Fibroblast of lung (primary cell): ENCODE results near the gene NPAS4. TPM values are rescaled to one million over a fixed set of nuclear protein-coding genes. Genes with fewer than 3 reads are reported as not detected.

Source experiments
- DNase-seq, 2 donors: peaks; one replicate each; pipeline versions ENCODE4 v3.0.0 to v3.0.0-alpha.2; 2010; ENCODE audit warnings: low read depth in 2 of 2
- H2AFZ ChIP-seq: 2 replicates; pipeline ENCODE4 v1.5.1; 2012; ENCODE audit warnings: low read length, control low read depth, inconsistent platforms
- H3K27ac ChIP-seq: 2 replicates; pipeline ENCODE4 v1.5.1; 2011; ENCODE audit warnings: low read length, control low read depth; ENCODE audit not compliant: insufficient read depth
- H3K27me3 ChIP-seq: 2 replicates; pipeline ENCODE4 v1.5.1; 2011; ENCODE audit warnings: mild to moderate bottlenecking, low read length; ENCODE audit not compliant: control insufficient read depth, insufficient read depth
- H3K36me3 ChIP-seq: 2 replicates; pipeline ENCODE4 v1.5.1; 2011; ENCODE audit warnings: low read length; ENCODE audit not compliant: control insufficient read depth, insufficient read depth
- H3K4me1 ChIP-seq: 2 replicates; pipeline ENCODE4 v1.5.1; 2011; ENCODE audit warnings: low read length; ENCODE audit not compliant: control insufficient read depth, insufficient read depth; ENCODE audit errors: extremely low read depth
- H3K4me2 ChIP-seq: 2 replicates; pipeline ENCODE4 v1.5.1; 2011; ENCODE audit warnings: low read length, control low read depth; ENCODE audit not compliant: insufficient read depth; ENCODE audit errors: extremely low read depth
- H3K4me3 ChIP-seq, 4 experiments: fragments of 200-600 bp in 1 of 4; sonication (generic) in 1 of 4; replicated peaks in 1 of 4; 2 replicates each; pipeline ENCODE4 v1.5.1; 2011 to 2016; ENCODE audit warnings: low read length in 4 of 4, low read depth in 3 of 4, mild to moderate bottlenecking in 3 of 4, control low read depth in 2 of 4, inconsistent platforms in 1 of 4, mixed read lengths in 1 of 4; ENCODE audit not compliant: insufficient read depth in 1 of 4; ENCODE audit errors: control extremely low read depth in 1 of 4
- H3K79me2 ChIP-seq: 2 replicates; pipeline ENCODE4 v1.5.1; 2012; ENCODE audit warnings: mild to moderate bottlenecking, low read length, inconsistent platforms; ENCODE audit not compliant: control insufficient read depth, insufficient read depth
- H3K9ac ChIP-seq: 2 replicates; pipeline ENCODE4 v1.5.1; 2011; ENCODE audit warnings: mild to moderate bottlenecking, low read length, control low read depth; ENCODE audit not compliant: insufficient read depth
- H3K9me3 ChIP-seq: 2 replicates; pipeline ENCODE4 v1.5.1; 2012; ENCODE audit warnings: low read depth, low read length; ENCODE audit not compliant: control insufficient read depth, insufficient read depth
- H4K20me1 ChIP-seq: 2 replicates; pipeline ENCODE4 v1.5.1; 2011; ENCODE audit warnings: low read length; ENCODE audit not compliant: control insufficient read depth, insufficient read depth; ENCODE audit errors: extremely low read depth
- EZH2 ChIP-seq: IDR thresholded peaks from 2 replicates; pipeline ENCODE4 v1.5.1; 2012; ENCODE audit warnings: low read length, control low read depth, mild to moderate bottlenecking; ENCODE audit errors: missing control alignments
- polyA plus RNA-seq, 2 donors: library from polyadenylated mRNA; depleted of rRNA in 1 of 2; stranded (reverse) in 1 of 2; unstranded in 1 of 2; fragments of >200 nt; gene quantifications; 2 replicates each; pipeline ENCODE4 v1.2.1, GENCODE V29; 2011 to 2012; ENCODE audit warnings: missing spikeins in 1 of 2
- total RNA-seq: library from RNA; depleted of rRNA; stranded (reverse); fragments of >200 nt; gene quantifications from 2 replicates; pipeline ENCODE4 v1.2.1, GENCODE V29; 2014
- TF ChIP-seq, protein P1 (sequence below), 2 donors: IDR thresholded peaks in 1 of 2; conservative IDR thresholded peaks in 1 of 2; 1 replicate in 1 of 2; 2 replicates in 1 of 2; pipeline ENCODE4 v1.5.1; 2011 to 2012; ENCODE audit warnings: low read length in 2 of 2, control low read depth in 1 of 2, inconsistent platforms in 1 of 2, low read depth in 1 of 2, mild to moderate bottlenecking in 1 of 2

The NPAS4 gene
- total and polyA plus RNA-seq, 2 donors (not counting 1 experiment from before 2014, with no cell fraction given), result 0.16 TPM; not detected in 1

DNA sequence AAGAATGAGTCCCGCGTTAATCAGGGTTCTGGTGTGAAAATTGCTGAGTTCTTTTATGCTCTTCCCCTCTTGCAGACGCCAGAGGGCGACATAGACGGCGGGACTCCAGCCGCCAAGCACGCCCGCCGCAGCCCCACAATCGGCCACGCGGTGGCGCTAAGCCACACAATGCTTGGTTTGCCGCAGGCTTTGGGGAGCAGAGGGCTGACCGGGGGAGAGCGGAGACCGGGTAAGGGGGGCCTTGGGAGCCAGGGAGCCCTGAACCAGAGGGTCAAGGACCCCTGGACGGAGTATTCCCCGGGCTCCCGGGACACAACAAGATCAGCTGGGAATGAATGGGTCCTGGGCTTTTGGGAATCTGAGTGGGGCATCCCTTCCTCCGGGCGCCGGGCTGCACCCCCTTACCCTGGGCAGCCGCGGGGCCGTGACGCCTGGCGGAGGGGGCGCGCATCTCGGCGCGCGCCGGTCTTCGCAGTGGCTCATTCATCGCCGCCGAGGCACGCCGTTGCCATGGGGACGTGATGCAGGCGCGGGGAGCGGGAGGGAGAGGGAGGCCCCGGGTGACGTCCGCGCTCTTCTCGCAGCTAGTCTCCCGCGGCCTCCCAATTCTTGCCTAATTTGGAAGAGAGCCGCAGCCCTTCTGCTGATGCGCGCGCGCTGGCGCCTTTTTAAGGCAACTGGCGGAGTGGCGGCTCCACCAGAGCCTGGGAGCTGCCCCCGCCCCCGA is 12.2 kb upstream of the NPAS4 start:
- H3K36me3 ChIP-seq, result no peaks in the 10 kb centered on the region
- H3K4me1 ChIP-seq, result no peaks in the 10 kb centered on the region
- no peak overlapping the region for H2AFZ ChIP-seq
- TF ChIP-seq EZH2, result no peak
- TF ChIP-seq, protein P1, sequence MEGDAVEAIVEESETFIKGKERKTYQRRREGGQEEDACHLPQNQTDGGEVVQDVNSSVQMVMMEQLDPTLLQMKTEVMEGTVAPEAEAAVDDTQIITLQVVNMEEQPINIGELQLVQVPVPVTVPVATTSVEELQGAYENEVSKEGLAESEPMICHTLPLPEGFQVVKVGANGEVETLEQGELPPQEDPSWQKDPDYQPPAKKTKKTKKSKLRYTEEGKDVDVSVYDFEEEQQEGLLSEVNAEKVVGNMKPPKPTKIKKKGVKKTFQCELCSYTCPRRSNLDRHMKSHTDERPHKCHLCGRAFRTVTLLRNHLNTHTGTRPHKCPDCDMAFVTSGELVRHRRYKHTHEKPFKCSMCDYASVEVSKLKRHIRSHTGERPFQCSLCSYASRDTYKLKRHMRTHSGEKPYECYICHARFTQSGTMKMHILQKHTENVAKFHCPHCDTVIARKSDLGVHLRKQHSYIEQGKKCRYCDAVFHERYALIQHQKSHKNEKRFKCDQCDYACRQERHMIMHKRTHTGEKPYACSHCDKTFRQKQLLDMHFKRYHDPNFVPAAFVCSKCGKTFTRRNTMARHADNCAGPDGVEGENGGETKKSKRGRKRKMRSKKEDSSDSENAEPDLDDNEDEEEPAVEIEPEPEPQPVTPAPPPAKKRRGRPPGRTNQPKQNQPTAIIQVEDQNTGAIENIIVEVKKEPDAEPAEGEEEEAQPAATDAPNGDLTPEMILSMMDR (conservative IDR thresholded peaks at IDR 0.05 in 1 of 2, IDR thresholded peaks at IDR 0.05 in 1 of 2; ENCODE audit: low read depth in 1 of 2, low read length in 2 of 2), result peak; percentile 97 to 100
- no peaks in the 10 kb centered on the region for H3K9me3 ChIP-seq
- peaks cover 11% of the 10 kb centered on the region for H3K27me3 ChIP-seq
- H3K4me3 ChIP-seq, result peak overlapping the region; percentile 30 to 60 (median 48)
- no peaks in the 10 kb centered on the region for H3K79me2 ChIP-seq
- no peaks in the 10 kb centered on the region for H4K20me1 ChIP-seq
- peak overlapping the region; percentile 79 for H3K27ac ChIP-seq
- H3K9ac ChIP-seq, result peak overlapping the region; percentile 55
- DNase-seq, result peak; percentile 90 to 95
- peak overlapping the region; percentile 88 for H3K4me2 ChIP-seq

DNA sequence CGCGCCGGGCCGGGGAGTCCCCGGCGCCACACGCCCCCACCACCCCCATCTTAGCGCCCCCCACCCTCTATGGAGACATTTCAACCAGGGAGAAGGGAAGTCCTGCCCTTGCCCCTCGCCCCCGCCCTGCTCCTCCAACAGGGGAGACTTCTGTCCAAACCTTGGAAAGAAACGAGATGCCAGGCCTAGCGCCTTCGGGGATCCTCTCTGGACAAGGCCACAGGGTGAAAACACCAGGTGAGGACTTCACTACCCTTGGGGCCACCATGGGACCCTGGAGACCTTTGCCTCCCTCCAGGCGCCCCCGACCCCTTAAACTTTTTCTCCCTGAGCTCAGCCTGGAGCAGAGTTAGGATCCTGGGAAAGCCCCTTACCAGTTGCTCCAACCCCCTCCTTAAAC is 11.6 kb upstream of the NPAS4 start:
- H3K4me1 ChIP-seq, result no peaks in the 10 kb centered on the region
- peaks cover 11% of the 10 kb centered on the region for H3K27me3 ChIP-seq
- H3K9me3 ChIP-seq, result no peaks in the 10 kb centered on the region
- TF ChIP-seq, protein P1 (conservative IDR thresholded peaks at IDR 0.05 in 1 of 2, IDR thresholded peaks at IDR 0.05 in 1 of 2; ENCODE audit: low read depth in 1 of 2, low read length in 2 of 2), result no peak
- TF ChIP-seq EZH2, result no peak
- H3K27ac ChIP-seq, result no peak overlapping the region
- DNase-seq, result no peak
- H3K4me2 ChIP-seq, result no peak overlapping the region
- H3K79me2 ChIP-seq, result no peaks in the 10 kb centered on the region
- H3K9ac ChIP-seq, result no peak overlapping the region
- H4K20me1 ChIP-seq, result no peaks in the 10 kb centered on the region
- no peaks in the 10 kb centered on the region for H3K36me3 ChIP-seq
- H3K4me3 ChIP-seq, result no peak overlapping the region
- no peak overlapping the region for H2AFZ ChIP-seq

DNA sequence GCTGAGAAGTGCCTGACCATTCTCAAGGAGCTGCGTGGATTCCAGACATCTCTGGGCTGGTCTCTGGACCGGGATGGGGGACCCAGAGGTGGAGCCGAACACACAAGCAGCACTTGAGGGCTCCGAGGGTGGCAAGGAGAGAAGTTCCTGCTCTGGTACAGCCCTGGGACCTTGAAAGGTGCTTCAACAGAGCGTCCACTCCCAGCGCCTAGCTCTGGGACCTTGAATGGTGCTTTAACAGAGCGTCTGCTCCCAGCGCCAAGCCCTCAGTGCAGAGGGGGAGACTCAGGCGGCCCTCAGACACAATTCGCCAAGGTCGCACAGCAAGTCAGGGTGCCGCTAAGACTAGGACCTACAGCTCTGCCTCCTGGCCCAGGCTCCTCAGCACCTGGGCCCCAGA is 10.6 kb upstream of the NPAS4 start:
- Histone ChIP-seq H3K9ac (no peak overlapping the region), H3K79me2 (no peaks in the 10 kb centered on the region), H2AFZ (no peak overlapping the region), H3K27me3 (peaks cover 10% of the 10 kb centered on the region), H4K20me1 (no peaks in the 10 kb centered on the region), H3K9me3 (no peaks in the 10 kb centered on the region), H3K36me3 (no peaks in the 10 kb centered on the region), H3K27ac (no peak overlapping the region), H3K4me1 (no peaks in the 10 kb centered on the region), H3K4me3 (no peak overlapping the region), H3K4me2 (no peak overlapping the region)
- TF ChIP-seq EZH2, result no peak
- TF ChIP-seq, protein P1 (conservative IDR thresholded peaks at IDR 0.05 in 1 of 2, IDR thresholded peaks at IDR 0.05 in 1 of 2; ENCODE audit: low read depth in 1 of 2, low read length in 2 of 2), result no peak
- DNase-seq, result no peak
